ENCODE measurements around the gene LYSMD2. TPM values are rescaled to one million over a fixed set of nuclear protein-coding genes. Genes with fewer than 3 reads are reported as not detected.

The LYSMD2 gene
- total and polyA plus RNA-seq, 2 of the 8 experiments (the other 6 are each of a cell fraction or from before 2014, with no cell fraction given): 2.2 to 2.7 TPM

DNA sequence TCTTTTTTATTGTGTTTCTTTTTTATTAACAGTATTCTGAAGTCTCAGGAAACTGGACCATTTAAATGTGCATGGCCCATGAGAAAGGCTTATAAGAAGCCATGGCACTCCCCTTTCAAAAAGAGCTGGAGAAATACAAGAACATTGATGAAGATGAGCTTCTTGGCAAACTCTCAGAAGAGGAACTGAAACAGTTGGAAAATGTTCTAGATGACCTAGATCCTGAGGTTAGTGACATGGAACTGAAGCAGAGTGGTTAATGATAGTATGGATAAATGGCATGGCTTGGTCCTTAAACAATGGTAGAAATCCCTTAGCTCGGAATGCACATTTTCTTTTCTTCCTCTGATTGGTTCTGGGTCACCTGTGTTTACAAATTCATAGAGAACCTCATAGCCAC, 28.9 kb upstream of the LYSMD2 start (continued):
- no peak for TF ChIP-seq SP4 (IDR thresholded peaks at IDR 0.05; ENCODE audit: low read length)
- TF ChIP-seq RFX5 (IDR thresholded peaks at IDR 0.05; ENCODE audit: borderline replicate concordance, low read depth, low read length): no peak
- no peak for TF ChIP-seq PHF8 (conservative IDR thresholded peaks at IDR 0.05; ENCODE audit: low read depth, low read length)
- no peak for TF ChIP-seq KDM4A (IDR thresholded peaks at IDR 0.05; ENCODE audit: low read depth, low read length, severe bottlenecking)
- TF ChIP-seq CEBPB (IDR thresholded peaks at IDR 0.05; ENCODE audit: low read depth, low read length): no peak
- TF ChIP-seq CHD1 (IDR thresholded peaks at IDR 0.05; ENCODE audit: low read depth, low read length): no peak

Measured in H1 (cell line).